HEK293 (cell line): ENCODE measurements around the gene UBE2Q1.

ENCODE experiments used
- ZBTB17 ChIP-seq: fragments of 450-650 bp; formaldehyde crosslinking; IDR thresholded peaks from 2 replicates; pipeline ENCODE4 v1.5.1; 2016; ENCODE audit warnings: missing biosample characterization, missing genetic modification characterization
- ZNF24 ChIP-seq: fragments of 450-650 bp; formaldehyde crosslinking; IDR thresholded peaks from 2 replicates; pipeline ENCODE4 v1.5.1; 2016; ENCODE audit warnings: missing biosample characterization, missing genetic modification characterization
- ZNF335 ChIP-seq: fragments of 450-650 bp; formaldehyde crosslinking; conservative IDR thresholded peaks from 2 replicates; pipeline ENCODE4 v1.5.1; 2016; ENCODE audit warnings: missing biosample characterization, missing genetic modification characterization
- ZNF354C ChIP-seq: fragments of 450-650 bp; formaldehyde crosslinking; IDR thresholded peaks from 2 replicates; pipeline ENCODE4 v1.5.1; 2016; ENCODE audit warnings: missing biosample characterization, missing genetic modification characterization, low read depth, borderline replicate concordance
- ZNF585B ChIP-seq: fragments of 450-650 bp; formaldehyde crosslinking; IDR thresholded peaks from 2 replicates; pipeline ENCODE4 v1.5.1; 2016; ENCODE audit warnings: missing biosample characterization, missing genetic modification characterization
- TF ChIP-seq, protein P1 (sequence below): fragments of 450-650 bp; formaldehyde crosslinking; IDR thresholded peaks from 2 replicates; pipeline ENCODE4 v1.5.1; 2017; ENCODE audit warnings: missing biosample characterization, missing genetic modification characterization
- TF ChIP-seq, protein P2 (sequence below): fragments of 450-650 bp; formaldehyde crosslinking; IDR thresholded peaks from 2 replicates; pipeline ENCODE4 v1.5.1; 2016; ENCODE audit warnings: missing biosample characterization, missing genetic modification characterization
- TF ChIP-seq, protein P3 (sequence below): fragments of 450-650 bp; formaldehyde crosslinking; conservative IDR thresholded peaks from 2 replicates; pipeline ENCODE4 v1.5.1; 2016; ENCODE audit warnings: low read depth, missing biosample characterization, missing genetic modification characterization

GRCh38 chr1:154548028-154548427, 10.4 kb downstream of the UBE2Q1 start:
- no peak for TF ChIP-seq ZBTB17 (tag by site-specific recombination)
- TF ChIP-seq, protein P1, sequence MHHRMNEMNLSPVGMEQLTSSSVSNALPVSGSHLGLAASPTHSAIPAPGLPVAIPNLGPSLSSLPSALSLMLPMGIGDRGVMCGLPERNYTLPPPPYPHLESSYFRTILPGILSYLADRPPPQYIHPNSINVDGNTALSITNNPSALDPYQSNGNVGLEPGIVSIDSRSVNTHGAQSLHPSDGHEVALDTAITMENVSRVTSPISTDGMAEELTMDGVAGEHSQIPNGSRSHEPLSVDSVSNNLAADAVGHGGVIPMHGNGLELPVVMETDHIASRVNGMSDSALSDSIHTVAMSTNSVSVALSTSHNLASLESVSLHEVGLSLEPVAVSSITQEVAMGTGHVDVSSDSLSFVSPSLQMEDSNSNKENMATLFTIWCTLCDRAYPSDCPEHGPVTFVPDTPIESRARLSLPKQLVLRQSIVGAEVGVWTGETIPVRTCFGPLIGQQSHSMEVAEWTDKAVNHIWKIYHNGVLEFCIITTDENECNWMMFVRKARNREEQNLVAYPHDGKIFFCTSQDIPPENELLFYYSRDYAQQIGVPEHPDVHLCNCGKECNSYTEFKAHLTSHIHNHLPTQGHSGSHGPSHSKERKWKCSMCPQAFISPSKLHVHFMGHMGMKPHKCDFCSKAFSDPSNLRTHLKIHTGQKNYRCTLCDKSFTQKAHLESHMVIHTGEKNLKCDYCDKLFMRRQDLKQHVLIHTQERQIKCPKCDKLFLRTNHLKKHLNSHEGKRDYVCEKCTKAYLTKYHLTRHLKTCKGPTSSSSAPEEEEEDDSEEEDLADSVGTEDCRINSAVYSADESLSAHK (tag by site-specific recombination): no peak
- TF ChIP-seq ZNF585B: no peak
- TF ChIP-seq, protein P2, sequence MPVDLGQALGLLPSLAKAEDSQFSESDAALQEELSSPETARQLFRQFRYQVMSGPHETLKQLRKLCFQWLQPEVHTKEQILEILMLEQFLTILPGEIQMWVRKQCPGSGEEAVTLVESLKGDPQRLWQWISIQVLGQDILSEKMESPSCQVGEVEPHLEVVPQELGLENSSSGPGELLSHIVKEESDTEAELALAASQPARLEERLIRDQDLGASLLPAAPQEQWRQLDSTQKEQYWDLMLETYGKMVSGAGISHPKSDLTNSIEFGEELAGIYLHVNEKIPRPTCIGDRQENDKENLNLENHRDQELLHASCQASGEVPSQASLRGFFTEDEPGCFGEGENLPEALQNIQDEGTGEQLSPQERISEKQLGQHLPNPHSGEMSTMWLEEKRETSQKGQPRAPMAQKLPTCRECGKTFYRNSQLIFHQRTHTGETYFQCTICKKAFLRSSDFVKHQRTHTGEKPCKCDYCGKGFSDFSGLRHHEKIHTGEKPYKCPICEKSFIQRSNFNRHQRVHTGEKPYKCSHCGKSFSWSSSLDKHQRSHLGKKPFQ (tag by site-specific recombination): no peak
- no peak for TF ChIP-seq ZNF335
- TF ChIP-seq, protein P3, sequence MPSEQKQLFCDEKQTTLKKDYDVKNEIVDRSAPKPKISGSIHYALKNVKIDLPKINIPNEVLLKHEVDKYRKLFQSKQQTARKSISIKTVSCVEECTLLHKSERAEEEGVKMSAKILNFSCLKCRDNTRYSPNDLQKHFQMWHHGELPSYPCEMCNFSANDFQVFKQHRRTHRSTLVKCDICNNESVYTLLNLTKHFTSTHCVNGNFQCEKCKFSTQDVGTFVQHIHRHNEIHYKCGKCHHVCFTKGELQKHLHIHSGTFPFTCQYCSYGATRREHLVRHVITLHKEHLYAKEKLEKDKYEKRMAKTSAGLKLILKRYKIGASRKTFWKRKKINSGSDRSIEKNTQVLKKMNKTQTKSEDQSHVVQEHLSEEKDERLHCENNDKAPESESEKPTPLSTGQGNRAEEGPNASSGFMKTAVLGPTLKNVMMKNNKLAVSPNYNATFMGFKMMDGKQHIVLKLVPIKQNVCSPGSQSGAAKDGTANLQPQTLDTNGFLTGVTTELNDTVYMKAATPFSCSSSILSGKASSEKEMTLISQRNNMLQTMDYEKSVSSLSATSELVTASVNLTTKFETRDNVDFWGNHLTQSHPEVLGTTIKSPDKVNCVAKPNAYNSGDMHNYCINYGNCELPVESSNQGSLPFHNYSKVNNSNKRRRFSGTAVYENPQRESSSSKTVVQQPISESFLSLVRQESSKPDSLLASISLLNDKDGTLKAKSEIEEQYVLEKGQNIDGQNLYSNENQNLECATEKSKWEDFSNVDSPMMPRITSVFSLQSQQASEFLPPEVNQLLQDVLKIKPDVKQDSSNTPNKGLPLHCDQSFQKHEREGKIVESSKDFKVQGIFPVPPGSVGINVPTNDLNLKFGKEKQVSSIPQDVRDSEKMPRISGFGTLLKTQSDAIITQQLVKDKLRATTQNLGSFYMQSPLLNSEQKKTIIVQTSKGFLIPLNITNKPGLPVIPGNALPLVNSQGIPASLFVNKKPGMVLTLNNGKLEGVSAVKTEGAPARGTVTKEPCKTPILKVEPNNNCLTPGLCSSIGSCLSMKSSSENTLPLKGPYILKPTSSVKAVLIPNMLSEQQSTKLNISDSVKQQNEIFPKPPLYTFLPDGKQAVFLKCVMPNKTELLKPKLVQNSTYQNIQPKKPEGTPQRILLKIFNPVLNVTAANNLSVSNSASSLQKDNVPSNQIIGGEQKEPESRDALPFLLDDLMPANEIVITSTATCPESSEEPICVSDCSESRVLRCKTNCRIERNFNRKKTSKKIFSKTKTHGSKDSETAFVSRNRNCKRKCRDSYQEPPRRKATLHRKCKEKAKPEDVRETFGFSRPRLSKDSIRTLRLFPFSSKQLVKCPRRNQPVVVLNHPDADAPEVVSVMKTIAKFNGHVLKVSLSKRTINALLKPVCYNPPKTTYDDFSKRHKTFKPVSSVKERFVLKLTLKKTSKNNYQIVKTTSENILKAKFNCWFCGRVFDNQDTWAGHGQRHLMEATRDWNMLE: no peak
- TF ChIP-seq ZNF24: no peak
- no peak for TF ChIP-seq ZNF354C
